Caco-2 (cell line): ENCODE data around the gene ADM5. TPM values are rescaled to one million over a fixed set of nuclear protein-coding genes. Genes with fewer than 3 reads are reported as not detected.

ENCODE experiments used
- BruUV-seq: library from RNA; stranded (reverse); fragments of 400-500 nt; replicated peaks from 2 replicates; lab custom pipeline; 2021; lab: Mats Ljungman, UMichigan
- CTCF ChIA-PET: fragments of 300-600 bp; sonication (Branson Sonifier 250); formaldehyde crosslinking; loops from one replicate; lab custom pipeline; 2022; ENCODE audit warnings: antibody characterized with exemption; lab: Charles Lee
- POLR2A ChIA-PET: fragments of 300-600 bp; sonication (Branson Sonifier 250); formaldehyde crosslinking; loops from one replicate; lab custom pipeline; 2022; ENCODE audit warnings: antibody characterized with exemption; lab: Charles Lee
- DNase-seq, 2 experiments: peaks; one replicate each; pipeline versions ENCODE4 v3.0.0 to v3.0.0-alpha.2; 2020 to 2022
- H3K27me3 ChIP-seq: replicated peaks from 2 replicates; pipeline ENCODE4 v1.6.0; 2011; ENCODE audit warnings: low read length; ENCODE audit not compliant: control insufficient read depth, insufficient read depth
- H3K36me3 ChIP-seq: 2 replicates; pipeline ENCODE4 v1.5.1; 2011; ENCODE audit warnings: low read length; ENCODE audit not compliant: control insufficient read depth, insufficient read depth
- H3K4me1 ChIP-seq: fragments of 250-450 bp; sonication (Bioruptor Pico); 2 replicates; pipeline ENCODE4 v1.5.1; 2020; ENCODE audit warnings: mild to moderate bottlenecking
- H3K4me3 ChIP-seq: 2 replicates; pipeline ENCODE4 v1.5.1; 2011; ENCODE audit warnings: low read depth, mild to moderate bottlenecking, control low read depth, low read length
- H3K9me3 ChIP-seq: fragments of 250-450 bp; sonication (Bioruptor Pico); 2 replicates; pipeline ENCODE4 v1.5.1; 2020; ENCODE audit warnings: mild to moderate bottlenecking, moderate library complexity
- H3K27ac Mint-ChIP-seq: one replicate; pipeline ENCODE4 v1.8.0; 2022; ENCODE audit warnings: mixed read lengths; ENCODE audit not compliant: unreplicated experiment
- H3K27me3 Mint-ChIP-seq: one replicate; pipeline ENCODE4 v1.8.0; 2022; ENCODE audit warnings: mixed read lengths; ENCODE audit not compliant: insufficient read depth, unreplicated experiment
- H3K36me3 Mint-ChIP-seq: one replicate; pipeline ENCODE4 v1.8.0; 2022; ENCODE audit warnings: mild to moderate bottlenecking, mixed read lengths; ENCODE audit not compliant: insufficient read depth, unreplicated experiment
- H3K4me1 Mint-ChIP-seq: one replicate; pipeline ENCODE4 v1.8.0; 2022; ENCODE audit warnings: low read depth, mixed read lengths; ENCODE audit not compliant: unreplicated experiment
- H3K4me3 Mint-ChIP-seq: one replicate; pipeline ENCODE4 v1.8.0; 2022; ENCODE audit warnings: mild to moderate bottlenecking, moderate library complexity, mixed read lengths; ENCODE audit not compliant: unreplicated experiment
- H3K9me3 Mint-ChIP-seq: one replicate; pipeline ENCODE4 v1.8.0; 2022; ENCODE audit warnings: mixed read lengths; ENCODE audit not compliant: unreplicated experiment
- intact Hi-C: fragments of 100-400 bp; cut with micrococcal nuclease; formaldehyde crosslinking; loops from one replicate; pipeline ENCODE4 v1.10.0; 2022; ENCODE audit not compliant: unreplicated experiment
- total RNA-seq: library from RNA; stranded (reverse); gene quantifications from 2 replicates; pipeline ENCODE4 v1.2.3, GENCODE V29; 2022
- TF ChIP-seq, protein P1 (sequence below), 2 experiments: fragments of 200-600 bp in 1 of 2; IDR thresholded peaks; 1 replicate in 1 of 2; 2 replicates in 1 of 2; pipeline versions ENCODE4 v1.5.1 to v1.8.0; 2011 to 2022; ENCODE audit warnings: antibody characterized with exemption in 1 of 2, control low read depth in 1 of 2, inconsistent platforms in 1 of 2, low read depth in 1 of 2, low read length in 1 of 2, mild to moderate bottlenecking in 1 of 2, moderate library complexity in 1 of 2; ENCODE audit not compliant: insufficient read depth in 1 of 2, severe bottlenecking in 1 of 2, unreplicated experiment in 1 of 2

Gene ADM5
- total RNA-seq, 1 experiment from 2014 or later: 8.5 TPM

DNA sequence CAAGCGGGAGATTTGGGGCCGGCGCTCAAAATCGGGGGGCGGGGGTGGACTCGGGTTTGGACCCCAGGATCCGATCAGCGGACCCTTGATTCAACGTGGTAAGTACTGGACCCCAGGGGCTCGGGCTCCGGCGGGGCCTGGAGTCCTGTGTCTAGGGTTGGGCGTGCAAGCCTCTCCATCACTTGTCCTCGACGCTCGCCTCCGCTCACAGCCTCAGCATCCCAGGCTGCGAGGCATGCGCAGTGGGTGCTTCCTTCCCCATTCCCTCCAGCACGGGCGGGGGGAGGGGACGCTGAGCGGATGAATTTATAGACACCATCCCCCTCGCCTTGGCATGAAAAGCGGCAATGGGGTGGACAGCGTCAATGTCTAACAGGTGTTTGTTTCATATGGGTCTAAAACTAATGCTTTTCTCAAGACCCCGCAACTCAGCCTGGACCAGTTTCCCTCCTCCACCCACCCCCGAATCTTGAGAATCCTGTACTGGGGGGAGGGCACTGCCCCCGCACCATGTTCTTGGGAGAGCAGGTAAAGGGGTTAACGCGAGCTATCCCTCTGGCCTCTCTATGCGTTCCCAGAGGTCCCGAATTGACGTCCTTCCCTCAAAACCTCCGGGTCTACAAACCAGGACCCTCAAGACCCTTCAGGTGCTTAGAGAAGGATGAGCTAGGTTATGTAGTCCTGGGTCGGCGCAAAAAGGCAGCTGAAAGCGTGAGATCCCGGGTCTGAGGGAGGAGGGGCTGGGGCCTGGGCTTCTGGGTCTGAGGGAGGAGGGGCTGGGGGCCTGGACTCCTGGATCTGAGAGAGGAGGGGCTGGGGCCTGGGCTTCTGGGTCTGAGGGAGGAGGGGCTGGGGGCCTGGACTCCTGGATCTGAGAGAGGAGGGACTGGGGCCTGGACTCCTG lies 2.1 kb downstream of the ADM5 start:
- H3K4me3 Mint-ChIP-seq: peak overlapping the region; percentile 58
- BruUV-seq: no TSS peak
- CTCF ChIA-PET: no interaction called here

GRCh38 chr19:49692147-49692506 lies 2.7 kb downstream of the ADM5 start:
- BruUV-seq: no TSS peak
- CTCF ChIA-PET: no interaction called here
- H3K27me3 ChIP-seq: no peaks in the 10 kb centered on the region
- H3K36me3 Mint-ChIP-seq: peaks cover 62% of the 10 kb centered on the region
- TF ChIP-seq, protein P1, sequence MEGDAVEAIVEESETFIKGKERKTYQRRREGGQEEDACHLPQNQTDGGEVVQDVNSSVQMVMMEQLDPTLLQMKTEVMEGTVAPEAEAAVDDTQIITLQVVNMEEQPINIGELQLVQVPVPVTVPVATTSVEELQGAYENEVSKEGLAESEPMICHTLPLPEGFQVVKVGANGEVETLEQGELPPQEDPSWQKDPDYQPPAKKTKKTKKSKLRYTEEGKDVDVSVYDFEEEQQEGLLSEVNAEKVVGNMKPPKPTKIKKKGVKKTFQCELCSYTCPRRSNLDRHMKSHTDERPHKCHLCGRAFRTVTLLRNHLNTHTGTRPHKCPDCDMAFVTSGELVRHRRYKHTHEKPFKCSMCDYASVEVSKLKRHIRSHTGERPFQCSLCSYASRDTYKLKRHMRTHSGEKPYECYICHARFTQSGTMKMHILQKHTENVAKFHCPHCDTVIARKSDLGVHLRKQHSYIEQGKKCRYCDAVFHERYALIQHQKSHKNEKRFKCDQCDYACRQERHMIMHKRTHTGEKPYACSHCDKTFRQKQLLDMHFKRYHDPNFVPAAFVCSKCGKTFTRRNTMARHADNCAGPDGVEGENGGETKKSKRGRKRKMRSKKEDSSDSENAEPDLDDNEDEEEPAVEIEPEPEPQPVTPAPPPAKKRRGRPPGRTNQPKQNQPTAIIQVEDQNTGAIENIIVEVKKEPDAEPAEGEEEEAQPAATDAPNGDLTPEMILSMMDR (IDR thresholded peaks at IDR 0.05; ENCODE audit: insufficient read depth in 1 of 2, low read depth in 1 of 2, low read length in 1 of 2, severe bottlenecking in 1 of 2, unreplicated experiment in 1 of 2): no peak
- H3K4me3 Mint-ChIP-seq: no peak overlapping the region
- intact Hi-C loops: no loop called here
- H3K4me3 ChIP-seq: no peak overlapping the region
- 0 out of 2 replicates have a peak, but pooled peaks cover 2% of the 10 kb centered on the region for H3K9me3 ChIP-seq
- POLR2A ChIA-PET: no interaction called here
- peak overlapping the region; percentile 25 for H3K27ac Mint-ChIP-seq
- peaks cover 9% of the 10 kb centered on the region for H3K4me1 Mint-ChIP-seq
- no peak for DNase-seq
- no peaks in the 10 kb centered on the region for H3K27me3 Mint-ChIP-seq
- no peaks in the 10 kb centered on the region for H3K4me1 ChIP-seq
- H3K9me3 Mint-ChIP-seq: peaks cover 10% of the 10 kb centered on the region
- no peaks in the 10 kb centered on the region for H3K36me3 ChIP-seq

More for the DNA sequence above, 2.1 kb downstream of the ADM5 start:
- Mint-ChIP-seq H3K9me3 (peaks cover 10% of the 10 kb centered on the region), H3K27me3 (no peaks in the 10 kb centered on the region), H3K4me1 (peaks cover 9% of the 10 kb centered on the region), H3K27ac (peak overlapping the region; percentile 60), H3K36me3 (peaks cover 65% of the 10 kb centered on the region)
- no peak for DNase-seq
- TF ChIP-seq, protein P1 (IDR thresholded peaks at IDR 0.05; ENCODE audit: insufficient read depth in 1 of 2, low read depth in 1 of 2, low read length in 1 of 2, severe bottlenecking in 1 of 2, unreplicated experiment in 1 of 2): no peak
- Histone ChIP-seq H3K36me3 (peaks cover 3% of the 10 kb centered on the region; the same call in 1 of the 2 replicates), H3K27me3 (no peaks in the 10 kb centered on the region), H3K4me3 (no peak overlapping the region), H3K9me3 (0 out of 2 replicates have a peak, but pooled peaks cover 2% of the 10 kb centered on the region), H3K4me1 (no peaks in the 10 kb centered on the region)
- intact Hi-C loops: no loop called here
- POLR2A ChIA-PET: no interaction called here

DNA sequence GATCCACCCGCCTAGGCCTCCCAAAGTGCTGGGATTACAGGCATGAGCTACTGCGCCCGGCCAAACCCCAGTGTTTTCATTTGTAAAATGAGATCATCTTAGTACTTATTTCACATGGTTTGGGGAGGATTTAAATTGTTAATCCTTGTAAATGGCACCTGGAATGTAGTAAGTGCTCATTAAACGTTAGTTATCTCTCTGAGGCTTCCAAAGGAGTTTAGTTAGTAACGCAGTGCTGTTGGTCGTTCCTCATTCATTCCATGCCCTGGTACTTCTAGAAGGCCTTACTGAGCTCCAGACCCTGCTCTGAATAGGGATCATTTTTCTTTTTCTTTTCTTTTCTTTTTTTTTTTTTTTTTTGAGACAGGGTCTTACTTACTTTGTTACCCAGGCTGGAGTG lies 6.7 kb downstream of the ADM5 start:
- Histone ChIP-seq H3K36me3 (no peaks in the 10 kb centered on the region), H3K4me1 (no peaks in the 10 kb centered on the region), H3K27me3 (no peaks in the 10 kb centered on the region), H3K4me3 (no peak overlapping the region), H3K9me3 (0 out of 2 replicates have a peak, but pooled peaks cover 2% of the 10 kb centered on the region)
- ChIA-PET CTCF (interaction anchor here (0.6 kb wide), 1 partner anchor 455 kb away, joined by 3 read pairs; no protein-coding TSS in a partner anchor), POLR2A (interaction anchor here (0.6 to 0.7 kb wide), 5 partner anchors 18 to 216 kb away, joined by 4 to 7 read pairs (median 4); partner anchors contain the start of genes NOSIP and PTOV1)
- TF ChIP-seq, protein P1 (IDR thresholded peaks at IDR 0.05; ENCODE audit: insufficient read depth in 1 of 2, low read depth in 1 of 2, low read length in 1 of 2, severe bottlenecking in 1 of 2, unreplicated experiment in 1 of 2): no peak
- H3K4me3 Mint-ChIP-seq: no peak overlapping the region
- intact Hi-C loops: no loop called here
- peaks cover 2% of the 10 kb centered on the region for H3K27me3 Mint-ChIP-seq
- BruUV-seq: no TSS peak
- peaks cover 7% of the 10 kb centered on the region for H3K4me1 Mint-ChIP-seq
- no peak overlapping the region for H3K27ac Mint-ChIP-seq
- H3K36me3 Mint-ChIP-seq: peaks cover 27% of the 10 kb centered on the region
- H3K9me3 Mint-ChIP-seq: peaks cover 10% of the 10 kb centered on the region
- DNase-seq: no peak
